Fibroblast of skin of back (primary cell): Measurements from ENCODE around the gene EFCAB13.

ENCODE experiments used
- DNase-seq: peaks from one replicate; pipeline ENCODE4 v3.0.0-alpha.2; 2013

The EFCAB13 gene

DNA sequence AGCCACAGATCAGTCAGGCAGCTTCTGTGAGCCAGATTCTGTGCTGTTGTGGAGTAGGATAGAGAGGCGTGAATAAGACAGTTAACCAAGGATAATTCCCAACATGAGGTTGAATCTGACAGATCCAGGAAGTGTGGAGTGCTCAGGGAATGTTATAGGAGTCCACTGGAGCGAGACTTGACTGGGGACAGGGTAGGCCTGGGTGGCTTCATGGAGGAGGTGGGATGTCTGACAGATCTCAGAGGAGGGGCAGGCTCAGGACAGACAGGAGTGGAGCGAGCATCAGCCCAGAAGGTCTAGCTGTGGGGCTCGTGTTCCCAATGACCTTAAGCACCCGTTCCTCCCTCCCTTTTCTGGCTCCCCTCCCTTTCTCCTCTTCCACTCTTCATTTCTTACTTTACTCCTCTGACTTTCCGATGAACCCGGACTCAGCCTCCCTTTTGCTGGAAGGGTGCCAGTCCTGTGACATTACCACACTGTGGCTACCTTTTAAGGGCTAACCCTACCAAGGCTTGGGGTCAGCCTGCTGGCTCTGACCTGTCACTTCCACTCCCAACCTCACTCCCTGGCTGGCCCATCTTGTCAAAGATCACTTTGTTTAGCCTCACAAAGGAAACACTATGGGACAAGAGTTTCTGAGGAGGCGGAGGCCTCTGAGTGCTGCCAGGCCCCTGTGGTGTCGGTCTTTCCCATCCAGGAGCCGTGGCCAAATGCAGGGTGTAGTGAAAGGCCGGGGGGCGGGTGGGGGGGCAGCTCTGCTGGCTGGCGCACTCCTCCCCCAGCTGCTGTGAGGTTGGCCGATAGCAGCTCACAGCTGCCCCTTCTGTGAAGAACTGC is 28.5 kb upstream of the EFCAB13 start:
- no peak for DNase-seq

DNA sequence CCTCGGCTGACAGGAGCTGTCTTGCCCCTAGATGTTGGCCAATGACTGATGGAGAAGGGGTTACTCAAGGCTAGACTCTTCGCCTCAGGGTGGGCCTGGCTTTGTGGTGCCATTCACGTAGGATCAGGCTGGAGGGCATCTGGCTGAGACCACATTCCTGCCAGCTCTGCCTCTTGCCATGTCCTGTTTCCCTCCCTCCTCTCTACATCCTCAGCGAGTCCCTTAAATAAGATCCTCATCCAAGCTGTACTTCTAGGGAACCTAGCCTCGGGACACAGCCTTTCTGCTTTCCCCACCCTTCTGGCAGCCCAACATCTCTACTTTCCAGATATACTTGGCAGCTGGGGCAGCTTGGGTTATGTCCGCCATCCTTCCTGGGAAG is 27.9 kb upstream of the EFCAB13 start:
- no peak for DNase-seq

DNA sequence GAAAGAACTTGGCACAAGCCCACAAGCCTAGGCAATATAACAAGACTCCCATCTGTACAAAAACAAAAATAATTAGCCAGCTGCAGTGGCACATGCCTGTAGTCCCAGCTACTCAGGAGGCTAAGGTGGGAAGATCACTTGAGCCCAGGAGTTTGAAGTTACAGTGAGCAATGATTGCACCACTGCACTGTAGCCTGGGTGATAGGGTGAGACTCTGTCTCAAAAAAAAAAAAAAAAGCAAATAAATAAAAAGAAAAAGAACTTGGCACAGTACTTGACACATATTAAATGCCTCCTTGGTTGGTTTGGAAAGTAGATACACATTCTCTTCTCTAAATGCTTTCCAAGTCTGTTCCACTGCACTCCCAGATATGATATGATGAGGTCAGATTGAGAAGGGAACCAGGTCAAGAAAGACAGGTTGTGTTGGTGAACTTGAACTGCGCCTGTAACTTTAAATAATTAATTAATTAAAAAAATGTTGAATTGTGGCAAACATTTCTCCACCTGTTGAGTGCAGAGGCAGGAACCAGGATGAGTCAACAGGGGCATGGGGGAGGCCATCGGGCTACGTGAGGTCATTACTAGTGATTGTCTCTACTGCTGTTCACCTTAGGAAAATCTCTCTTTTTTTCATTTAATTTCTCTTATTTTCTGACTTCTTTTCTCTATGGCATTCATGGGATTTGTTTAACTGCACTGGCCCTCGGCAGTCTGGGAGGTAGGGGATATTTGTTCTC is 25.9 kb upstream of the EFCAB13 start:
- no peak for DNase-seq

DNA sequence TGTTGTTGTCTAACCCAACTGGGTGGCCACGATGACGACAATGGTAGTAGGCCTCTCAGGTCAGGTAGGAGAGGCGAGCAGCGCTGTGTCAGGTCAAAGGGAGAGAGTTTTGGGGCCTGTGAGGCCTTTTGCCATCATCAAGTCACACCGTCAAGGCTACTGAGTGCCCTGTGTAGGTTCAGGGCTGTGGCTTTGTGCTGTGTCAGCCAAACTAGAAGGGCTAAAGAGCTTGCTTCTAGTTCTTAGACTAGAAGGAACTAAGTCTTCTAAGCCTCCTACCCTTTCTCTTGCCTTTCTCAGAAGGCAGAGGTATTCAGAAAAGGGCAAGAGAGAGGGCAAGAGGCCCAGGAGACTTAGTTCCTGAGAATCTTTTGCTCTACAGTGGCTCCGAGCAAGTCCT is 25.0 kb upstream of the EFCAB13 start:
- DNase-seq, result no peak

DNA sequence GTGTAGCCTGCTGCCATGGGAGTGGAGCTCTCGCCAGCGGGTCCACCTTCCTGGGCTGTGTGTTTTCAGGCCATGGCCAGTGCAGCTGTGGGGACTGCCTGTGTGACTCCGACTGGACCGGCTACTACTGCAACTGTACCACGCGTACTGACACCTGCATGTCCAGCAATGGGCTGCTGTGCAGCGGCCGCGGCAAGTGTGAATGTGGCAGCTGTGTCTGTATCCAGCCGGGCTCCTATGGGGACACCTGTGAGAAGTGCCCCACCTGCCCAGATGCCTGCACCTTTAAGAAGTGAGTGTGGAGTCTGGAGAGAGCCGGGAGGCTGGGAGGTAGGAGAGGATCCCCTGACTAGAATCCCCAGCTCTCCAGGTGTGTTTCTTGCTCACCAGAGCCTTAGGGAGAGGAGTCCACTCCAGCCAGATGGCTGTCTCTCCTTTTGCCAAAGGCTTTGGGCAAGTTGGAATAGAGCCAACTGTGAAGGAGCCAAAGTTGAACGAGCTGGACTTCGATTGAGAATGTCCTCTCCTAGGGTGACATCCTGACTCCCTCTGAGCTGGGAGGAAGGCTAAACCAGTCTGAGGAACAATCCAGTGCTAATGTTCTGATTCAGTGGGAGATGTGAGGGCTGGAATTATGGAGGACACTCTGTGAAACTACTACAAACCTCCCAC is 24.4 kb upstream of the EFCAB13 start:
- DNase-seq, result no peak

DNA sequence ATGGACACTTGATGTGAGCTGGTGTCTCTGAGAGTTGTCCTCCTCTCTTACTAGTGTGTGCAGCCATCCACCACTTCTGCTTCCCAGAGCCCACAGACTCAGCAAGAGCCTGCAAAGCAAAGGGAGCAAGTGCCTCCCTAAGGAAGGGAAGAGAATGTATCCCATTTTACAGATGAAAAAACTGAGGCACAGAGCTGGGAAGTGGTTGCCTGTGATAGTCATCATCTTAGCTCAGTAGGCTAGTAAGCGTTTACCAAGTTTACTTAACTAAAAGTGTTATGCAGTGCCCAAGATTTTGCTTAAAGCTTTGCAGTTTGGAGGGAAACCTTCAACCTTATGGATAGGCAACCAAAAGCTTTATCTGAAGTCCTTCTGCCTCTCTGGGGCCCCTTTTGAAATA is 23.0 kb upstream of the EFCAB13 start:
- no peak for DNase-seq

DNA sequence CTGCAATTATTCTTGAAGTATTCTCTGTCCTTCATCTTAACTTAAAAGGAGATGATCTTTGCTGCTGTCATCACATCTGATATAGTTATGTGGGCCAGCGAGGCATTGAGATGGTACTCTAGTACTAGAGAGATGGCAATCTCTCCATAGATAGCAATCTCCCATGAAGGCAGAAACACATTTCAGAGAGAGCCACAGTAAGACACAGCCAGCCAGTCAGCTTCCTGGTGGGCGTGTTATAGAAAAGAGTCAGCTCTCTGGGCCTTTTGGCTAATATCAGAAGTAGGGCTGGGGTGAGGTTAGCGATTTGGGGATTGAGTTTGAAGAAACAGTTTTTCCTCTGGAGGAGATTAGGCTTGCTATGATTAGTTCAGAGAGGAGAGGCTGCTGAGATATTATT is 22.6 kb upstream of the EFCAB13 start:
- no peak for DNase-seq

DNA sequence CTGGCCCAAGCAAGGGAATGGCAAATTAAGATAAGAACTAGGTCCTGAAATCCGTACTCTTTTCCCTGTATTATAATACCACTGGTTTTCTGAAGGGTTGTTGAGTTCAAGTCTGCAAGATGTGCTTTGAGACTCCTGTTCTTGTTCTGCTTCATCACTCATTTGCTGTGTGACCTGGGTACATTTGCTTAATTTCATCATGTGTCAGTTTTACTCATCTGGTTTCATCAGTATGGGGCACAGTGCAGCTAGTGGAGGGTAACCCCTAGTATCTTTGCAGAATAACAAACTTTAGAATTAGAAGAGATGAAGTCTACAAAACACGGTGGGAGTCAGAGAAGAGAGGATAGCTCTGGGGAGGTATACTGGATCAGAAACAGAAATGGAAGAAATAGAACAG is 21.9 kb upstream of the EFCAB13 start:
- DNase-seq, result no peak

DNA sequence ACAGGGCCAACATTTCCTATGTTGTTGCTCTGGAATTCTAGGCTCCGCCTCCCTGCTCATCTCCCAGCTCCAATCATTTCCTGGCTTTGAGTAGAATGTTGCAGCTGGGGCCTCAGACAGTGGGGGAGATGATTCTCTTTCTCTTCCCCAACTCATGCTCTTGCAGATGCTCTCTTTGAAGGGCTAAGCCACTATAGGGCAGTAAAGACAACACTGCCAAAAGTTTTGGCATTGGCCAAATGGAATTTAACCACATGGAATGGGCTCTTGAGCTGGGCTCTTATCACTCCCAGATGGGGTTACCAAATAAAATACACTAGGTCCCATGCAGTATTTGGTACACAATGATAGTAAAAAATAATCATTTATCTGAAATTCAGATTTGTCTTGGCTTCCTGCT is 19.6 kb upstream of the EFCAB13 start:
- no peak for DNase-seq

DNA sequence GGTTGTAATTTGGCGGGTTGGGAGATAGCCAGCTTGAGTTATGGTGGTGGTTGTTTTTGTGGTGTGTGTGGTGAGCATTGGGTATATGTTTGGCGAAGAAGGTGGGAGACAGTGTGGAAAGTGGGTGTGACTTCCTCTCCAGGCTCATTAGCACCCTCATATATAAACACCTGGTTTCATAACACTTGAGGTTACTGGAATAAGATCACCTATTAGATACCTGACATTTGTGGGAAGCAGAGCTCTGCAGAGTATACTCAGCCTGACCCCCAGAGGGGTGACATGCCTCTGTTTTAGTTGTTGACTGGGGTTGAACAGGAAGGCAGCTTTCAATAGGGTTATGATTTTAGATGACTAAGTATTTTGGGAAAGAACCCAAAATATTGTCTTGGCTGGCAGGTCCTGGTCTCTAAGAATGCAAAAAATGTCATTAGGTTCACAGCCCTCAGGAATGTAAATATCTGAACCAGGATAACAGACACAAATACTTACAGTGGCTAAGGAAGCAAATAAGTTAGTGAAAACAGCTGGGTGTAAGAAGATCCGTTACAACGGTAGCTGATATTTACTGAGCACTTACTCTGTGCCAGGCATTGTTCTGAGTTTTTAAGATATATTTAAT is 18.3 kb upstream of the EFCAB13 start:
- DNase-seq, result peak; percentile 97

DNA sequence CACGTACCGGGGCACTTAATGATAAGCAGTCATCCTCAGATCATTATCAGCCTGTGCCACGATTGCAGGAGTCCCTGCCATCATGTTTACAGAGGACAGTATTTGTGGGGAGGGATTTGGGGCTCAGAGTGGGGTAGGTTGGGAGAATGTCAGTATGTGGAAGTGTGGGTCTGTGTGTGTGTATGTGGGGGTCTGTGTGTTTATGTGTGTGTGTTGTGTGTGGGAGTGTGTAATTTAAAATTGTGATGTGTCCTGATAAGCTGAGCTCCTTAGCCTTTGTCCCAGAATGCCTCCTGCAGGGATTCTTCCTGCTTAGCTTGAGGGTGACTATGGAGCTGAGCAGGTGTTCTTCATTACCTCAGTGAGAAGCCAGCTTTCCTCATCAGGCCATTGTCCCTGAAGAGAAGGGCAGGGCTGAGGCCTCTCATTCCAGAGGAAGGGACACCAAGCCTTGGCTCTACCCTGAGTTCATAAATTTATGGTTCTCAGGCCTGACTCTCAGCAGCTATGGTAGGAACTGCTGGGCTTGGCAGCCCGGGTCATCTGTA is 13.5 kb upstream of the EFCAB13 start:
- no peak for DNase-seq

DNA sequence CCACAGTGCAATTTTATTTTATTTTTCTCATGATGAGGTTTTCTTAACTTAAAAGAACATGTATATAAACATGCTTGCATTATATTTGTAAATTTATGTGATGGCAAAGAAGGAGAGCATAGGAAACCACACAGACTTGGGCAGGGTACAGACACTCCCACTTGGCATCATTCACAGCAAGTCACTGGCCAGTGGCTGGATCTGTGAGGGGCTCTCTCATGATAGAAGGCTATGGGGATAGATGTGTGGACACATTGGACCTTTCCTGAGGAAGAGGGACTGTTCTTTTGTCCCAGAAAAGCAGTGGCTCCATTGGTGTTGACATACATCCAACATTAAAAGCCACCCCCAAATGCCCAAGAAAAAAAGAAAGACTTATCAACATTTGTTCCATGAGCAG is 12.3 kb upstream of the EFCAB13 start:
- DNase-seq, result no peak

DNA sequence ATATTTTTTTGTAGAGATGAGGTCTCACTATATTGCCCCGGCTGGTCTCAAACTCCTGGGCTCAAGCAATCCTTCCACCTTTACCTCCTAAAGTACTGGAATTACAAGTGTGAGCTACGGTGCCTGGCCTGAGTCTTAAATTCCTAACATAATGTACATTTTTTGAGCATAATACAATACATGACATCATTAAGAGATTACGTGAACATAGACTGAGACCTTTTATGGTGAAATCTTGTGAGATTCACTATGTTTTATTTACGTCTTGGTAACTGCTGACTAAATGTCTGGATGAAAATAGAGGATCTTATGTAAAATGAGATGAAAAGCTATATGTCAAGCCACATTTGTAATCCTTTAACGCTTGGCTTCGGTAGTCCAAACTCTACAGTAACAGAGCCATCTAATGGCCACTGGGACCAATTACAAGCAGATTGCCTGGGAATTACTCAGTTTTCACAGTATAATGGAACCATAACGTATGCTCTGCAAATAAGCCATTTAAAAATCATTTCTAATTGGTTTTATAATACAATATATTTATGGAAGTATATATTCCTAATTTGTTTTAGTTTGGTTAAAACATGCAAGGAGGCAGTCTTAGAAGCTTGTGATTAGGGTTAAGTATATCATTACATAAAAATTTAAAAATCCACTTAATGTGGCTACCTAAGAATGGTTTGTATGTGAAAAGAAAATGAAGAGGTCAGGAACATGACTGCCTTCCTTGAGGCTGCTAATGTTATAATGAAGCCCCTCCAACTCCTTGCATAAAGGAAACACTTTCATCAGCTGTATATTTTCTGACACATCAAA is 8.1 kb upstream of the EFCAB13 start:
- DNase-seq, result peak; percentile 96

DNA sequence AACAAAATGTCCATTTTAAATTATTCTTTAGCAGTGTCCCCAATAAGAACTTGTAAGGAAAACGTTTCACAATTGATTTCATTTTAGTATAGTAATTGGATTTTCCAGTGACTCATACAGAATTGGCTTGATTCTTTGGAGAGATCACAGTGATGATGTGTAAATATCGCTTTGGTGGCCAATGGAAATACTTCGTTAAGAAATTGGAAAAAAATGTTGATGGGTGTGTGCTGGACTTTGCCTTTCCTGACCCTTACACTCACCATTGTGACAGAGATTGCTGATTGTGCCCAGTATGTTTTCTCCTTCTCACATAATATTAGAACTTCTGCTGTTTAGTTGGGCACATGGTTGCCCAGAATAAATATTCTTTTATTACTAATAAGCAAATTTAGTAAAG is 7.4 kb upstream of the EFCAB13 start:
- peak; percentile 16 for DNase-seq

DNA sequence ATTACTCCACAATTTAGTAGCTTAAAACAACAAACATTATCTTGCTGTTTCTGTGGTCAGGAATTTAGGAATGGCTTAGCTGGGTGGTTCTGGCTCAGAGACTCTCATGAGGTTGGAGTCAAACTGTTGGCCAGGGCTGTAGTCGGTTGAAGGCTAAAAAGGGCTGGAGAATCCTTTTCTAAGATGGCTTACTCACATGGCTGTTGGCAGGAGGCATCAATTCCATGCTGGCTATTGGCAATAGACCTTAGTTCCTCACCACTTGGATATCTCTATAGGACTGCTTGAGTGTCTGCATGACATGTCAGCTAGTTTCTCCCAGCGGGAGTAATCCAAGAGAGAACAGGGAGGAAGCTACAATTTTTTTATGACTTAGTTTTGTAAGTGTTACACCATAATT is 6.6 kb upstream of the EFCAB13 start:
- DNase-seq, result peak; percentile 50

DNA sequence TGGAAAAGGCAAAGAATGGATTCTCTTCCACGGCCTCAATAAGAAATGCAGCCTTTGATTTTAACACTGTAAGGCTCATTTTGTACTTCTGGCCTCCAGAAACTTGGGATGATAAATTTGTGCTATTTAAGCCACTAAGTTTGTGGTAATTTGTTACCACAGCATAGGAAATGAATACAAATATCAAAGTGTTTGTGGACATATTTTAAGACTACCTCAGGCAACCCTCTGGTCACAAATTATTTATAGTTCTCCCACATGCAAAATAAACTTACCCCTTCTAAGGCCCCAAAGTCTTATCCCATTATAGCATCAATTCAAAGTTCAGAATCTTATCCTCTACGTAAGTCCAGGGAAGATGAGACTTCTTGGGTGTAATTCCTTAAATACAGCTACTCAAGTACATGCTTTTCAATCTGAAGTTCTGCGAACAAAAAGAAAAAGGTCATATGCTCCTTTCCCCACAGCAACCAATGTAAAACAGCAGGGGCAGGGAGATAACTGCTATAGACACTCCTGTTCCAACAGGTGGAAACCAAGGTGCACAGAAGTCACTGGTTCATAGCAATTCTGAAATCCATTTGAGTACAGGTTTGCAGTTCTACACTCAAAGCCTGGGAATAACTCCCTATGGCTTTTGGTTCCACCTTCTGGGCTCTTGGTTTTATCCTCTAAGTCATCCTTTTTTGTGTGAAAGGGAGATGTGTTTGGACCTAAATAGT is 5.4 kb upstream of the EFCAB13 start:
- DNase-seq, result no peak

DNA sequence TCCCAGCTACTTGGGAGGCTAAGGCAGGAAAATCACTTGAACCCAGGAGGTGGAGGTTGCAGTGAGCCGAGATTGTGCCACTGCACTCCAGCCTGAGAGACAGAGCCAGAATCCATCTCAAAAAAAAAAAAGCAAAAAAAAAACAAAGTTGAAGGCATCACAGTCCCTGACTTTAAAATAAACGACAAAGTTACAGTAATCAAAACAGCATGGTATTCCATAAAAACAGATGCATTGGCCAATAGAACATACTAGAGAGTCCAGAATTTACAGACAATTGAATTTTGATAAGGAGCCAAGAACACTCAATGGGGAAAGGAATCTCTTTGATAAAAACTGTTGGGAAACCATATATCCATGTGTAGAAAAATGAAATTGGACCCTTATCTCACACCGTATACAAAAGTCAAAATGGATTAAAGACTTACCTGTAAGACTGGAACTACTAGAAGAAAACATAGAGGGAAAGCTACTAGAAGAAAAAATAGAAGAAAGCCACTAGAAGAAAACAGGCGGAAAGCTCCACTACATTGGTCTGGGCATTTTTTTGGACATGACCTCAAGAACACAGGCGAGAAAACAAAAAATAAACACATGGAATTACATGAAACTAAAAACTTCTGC is 2.8 kb upstream of the EFCAB13 start:
- DNase-seq, result no peak

DNA sequence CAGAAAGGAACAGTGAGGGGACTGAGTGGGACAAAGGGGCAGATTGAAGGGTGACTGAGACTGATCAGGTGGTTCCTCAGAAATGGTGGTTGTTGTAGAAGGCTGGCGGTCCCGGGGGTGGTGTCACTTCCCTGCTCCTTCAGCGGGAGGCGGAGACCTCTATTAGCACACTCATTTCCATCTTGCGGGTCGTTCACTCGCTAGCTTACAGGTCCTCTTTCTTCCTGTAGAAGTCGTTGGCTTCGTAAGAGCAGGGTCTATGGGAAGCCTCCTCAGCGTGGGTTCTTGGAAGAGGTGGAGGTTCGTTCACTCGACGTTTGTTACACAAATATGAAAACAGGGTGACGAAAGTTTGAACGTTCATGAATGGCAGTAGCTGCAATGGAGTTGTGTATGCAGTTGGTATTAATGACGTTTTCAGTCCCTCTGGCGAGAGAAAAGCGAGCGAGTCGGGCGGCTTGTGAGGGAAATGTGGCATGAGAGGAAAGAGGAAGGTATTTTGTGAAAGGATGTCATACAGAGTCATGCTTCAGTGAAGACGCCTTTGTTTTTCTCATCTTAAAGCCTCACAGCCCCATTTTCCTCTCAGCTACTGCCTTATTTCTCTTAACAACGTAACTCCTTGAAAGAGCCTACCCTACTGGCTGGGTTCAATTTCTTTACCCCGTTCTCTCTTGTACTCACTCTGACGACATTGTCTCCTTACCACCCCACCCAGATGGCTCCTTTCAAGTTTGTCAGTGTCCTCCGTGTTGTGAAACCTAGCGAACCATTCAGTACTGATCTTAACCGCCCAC is 667 bp downstream of the EFCAB13 start:
- DNase-seq, result peak; percentile 57

DNA sequence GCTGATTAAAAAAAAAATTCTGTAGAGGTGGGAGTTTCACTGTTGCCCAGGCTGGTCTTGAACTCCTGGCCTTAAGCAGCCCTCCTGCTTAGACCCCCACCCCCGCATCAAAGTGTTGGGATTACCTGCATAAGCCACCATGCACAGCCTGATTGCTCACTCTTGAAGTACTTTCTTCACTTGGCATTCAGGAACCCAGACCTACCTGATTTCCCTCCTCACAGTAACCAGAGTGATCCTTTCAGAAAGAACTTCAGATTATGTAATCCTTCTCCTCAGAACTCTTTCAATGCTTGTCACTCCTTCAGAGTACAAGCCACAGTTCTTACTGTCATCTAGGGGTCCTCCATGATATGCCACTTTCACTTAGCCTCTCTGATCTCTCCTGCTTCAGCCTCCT is 1.4 kb downstream of the EFCAB13 start:
- DNase-seq, result no peak

DNA sequence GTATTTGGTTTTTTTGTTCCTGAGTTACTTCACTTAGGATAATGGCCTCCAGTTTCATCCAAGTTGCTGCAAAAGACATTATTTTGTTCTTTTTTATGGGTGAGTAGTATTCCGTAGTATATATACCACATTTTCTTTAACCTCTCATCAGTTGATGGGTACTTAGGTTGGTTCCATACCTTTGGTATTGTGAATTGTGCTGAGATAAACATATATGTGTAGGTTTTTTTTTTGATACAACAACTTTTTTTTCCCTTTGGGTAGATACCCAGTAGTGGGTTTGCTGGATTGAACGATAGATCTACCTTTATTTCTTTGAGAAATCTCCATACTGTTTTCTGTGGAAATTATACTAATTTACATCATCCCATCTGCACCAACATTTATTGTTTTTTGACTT is 6.8 kb downstream of the EFCAB13 start:
- DNase-seq, result no peak
